Activated B cell treated with CpG ODN at 0.5 μM for 24 hours (primary cell): ENCODE measurements around the gene TMF1. TPM values are rescaled to one million over a fixed set of nuclear protein-coding genes. Genes with fewer than 3 reads are reported as not detected.

ENCODE experiments used
- ATAC-seq: fragments of 200-7000 bp; cut with Tn5 transposase; one replicate; pipeline ENCODE4 v1.10.0; 2021; ENCODE audit warnings: low read depth, mild to moderate bottlenecking, moderate library complexity
- CTCF ChIA-PET: fragments of 350-600 bp; sonication (Branson Sonifier 250); formaldehyde crosslinking; loops from one replicate; lab custom pipeline; 2021; ENCODE audit warnings: antibody characterized with exemption; lab: Charles Lee
- POLR2A ChIA-PET: fragments of 350-600 bp; sonication (Branson Sonifier 250); formaldehyde crosslinking; loops from one replicate; lab custom pipeline; 2021; ENCODE audit warnings: antibody characterized with exemption; lab: Charles Lee
- DNase-seq: peaks from one replicate; pipeline ENCODE4 v3.0.0; 2022
- H3K27ac Mint-ChIP-seq: one replicate; pipeline ENCODE4 v1.8.0; 2020; ENCODE audit warnings: mixed read lengths
- H3K27me3 Mint-ChIP-seq: one replicate; pipeline ENCODE4 v1.8.0; 2021; ENCODE audit warnings: mixed read lengths
- H3K36me3 Mint-ChIP-seq: one replicate; pipeline ENCODE4 v1.8.0; 2021; ENCODE audit warnings: low read depth, mixed read lengths
- H3K4me1 Mint-ChIP-seq: one replicate; pipeline ENCODE4 v1.8.0; 2021; ENCODE audit warnings: mixed read lengths
- H3K4me3 Mint-ChIP-seq: one replicate; pipeline ENCODE4 v1.8.0; 2020; ENCODE audit warnings: mild to moderate bottlenecking, mixed read lengths
- H3K9me3 Mint-ChIP-seq: one replicate; pipeline ENCODE4 v1.8.0; 2020; ENCODE audit warnings: mixed read lengths
- CTCF ChIP-seq: fragments of 200-600 bp; IDR thresholded peaks from one replicate; pipeline ENCODE4 v1.8.0; 2022; ENCODE audit warnings: antibody characterized with exemption, mild to moderate bottlenecking
- intact Hi-C: fragments of 100-400 bp; cut with micrococcal nuclease; formaldehyde crosslinking; loops from one replicate; pipeline ENCODE4 v1.15.1; 2024
- total RNA-seq: library from RNA; stranded (reverse); gene quantifications from 2 replicates; pipeline ENCODE4 v1.2.3, GENCODE V29; 2022

The TMF1 gene
- total RNA-seq, 1 donor from 2014 or later: 43.6 TPM

DNA sequence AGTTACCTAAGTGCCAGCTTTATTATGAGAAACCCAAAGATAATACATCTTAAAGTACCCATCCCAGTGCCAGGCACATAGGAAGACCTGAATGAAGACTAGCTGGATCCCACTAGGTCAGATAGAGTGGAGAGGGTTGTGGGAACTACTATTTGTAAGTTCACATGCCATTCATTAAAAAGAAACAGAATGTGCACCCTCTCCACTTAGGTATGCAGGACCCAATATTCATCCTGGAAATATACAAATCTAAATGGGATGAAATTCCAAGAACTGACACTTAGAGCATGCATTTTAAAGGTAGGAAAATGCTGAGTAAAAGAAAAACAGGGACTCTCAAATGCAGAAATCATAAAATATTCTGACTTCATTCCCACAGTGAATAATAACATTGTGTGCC lies 53.0 kb downstream of the TMF1 start:
- TF ChIP-seq CTCF: no peak
- Mint-ChIP-seq H3K9me3 (no peaks in the 10 kb centered on the region), H3K27me3 (no peaks in the 10 kb centered on the region), H3K36me3 (peaks cover 41% of the 10 kb centered on the region), H3K4me1 (no peaks in the 10 kb centered on the region), H3K27ac (no peak overlapping the region), H3K4me3 (no peak overlapping the region)
- DNase-seq (no peak), ATAC-seq (no peak)
- ChIA-PET POLR2A (no interaction called here), CTCF (no interaction called here)
- intact Hi-C loops: no loop called here

DNA sequence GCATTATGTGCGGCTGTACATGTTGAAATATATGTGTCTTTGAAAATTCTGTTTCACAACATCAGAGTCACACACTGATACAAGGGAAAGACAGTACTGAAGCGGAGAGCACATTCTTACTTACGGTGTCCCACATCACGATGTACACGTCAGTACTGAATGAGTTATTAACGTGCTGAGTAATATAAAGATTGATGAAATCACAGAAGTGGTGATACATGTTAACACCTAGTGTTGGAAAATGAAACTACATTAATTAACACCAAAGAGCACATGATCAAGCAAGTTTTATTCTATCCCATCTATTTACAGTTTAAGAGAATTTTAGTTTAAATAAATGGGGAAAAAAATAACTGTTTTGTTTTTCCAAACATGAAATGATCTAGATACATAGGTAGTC lies 54.2 kb downstream of the TMF1 start:
- DNase-seq (no peak), ATAC-seq (no peak)
- Mint-ChIP-seq H3K4me1 (no peaks in the 10 kb centered on the region), H3K4me3 (no peak overlapping the region), H3K36me3 (peaks cover 43% of the 10 kb centered on the region), H3K27ac (no peak overlapping the region), H3K9me3 (peaks cover 9% of the 10 kb centered on the region), H3K27me3 (no peaks in the 10 kb centered on the region)
- no peak for TF ChIP-seq CTCF
- ChIA-PET POLR2A (no interaction called here), CTCF (no interaction called here)
- intact Hi-C loops: no loop called here

GRCh38 chr3:68996356-68996995 lies 55.7 kb downstream of the TMF1 start:
- DNase-seq (no peak), ATAC-seq (no peak)
- ChIA-PET CTCF (no interaction called here), POLR2A (no interaction called here)
- H3K4me1 Mint-ChIP-seq: no peaks in the 10 kb centered on the region
- H3K36me3 Mint-ChIP-seq: peaks cover 48% of the 10 kb centered on the region
- intact Hi-C loops: no loop called here
- no peak overlapping the region for H3K27ac Mint-ChIP-seq
- peaks cover 12% of the 10 kb centered on the region for H3K9me3 Mint-ChIP-seq
- H3K27me3 Mint-ChIP-seq: no peaks in the 10 kb centered on the region
- TF ChIP-seq CTCF: no peak
- H3K4me3 Mint-ChIP-seq: no peak overlapping the region

- Mint-ChIP-seq H3K27me3 (no peaks in the 10 kb centered on the region), H3K4me1 (no peaks in the 10 kb centered on the region), H3K27ac (no peak overlapping the region), H3K4me3 (no peak overlapping the region), H3K36me3 (peaks cover 40% of the 10 kb centered on the region), H3K9me3 (peaks cover 11% of the 10 kb centered on the region)
- intact Hi-C loops: no loop called here
- DNase-seq (no peak), ATAC-seq (no peak)
- TF ChIP-seq CTCF: no peak
- CTCF ChIA-PET: no interaction called here
- POLR2A ChIA-PET: no interaction called here
These were observed 63.4 kb downstream of the TMF1 start for GRCh38 chr3:68988740-68989139.

GRCh38 chr3:68987322-68987721 lies 64.8 kb downstream of the TMF1 start:
- no peak overlapping the region for H3K4me3 Mint-ChIP-seq
- ATAC-seq (no peak), DNase-seq (no peak)
- ChIA-PET CTCF (no interaction called here), POLR2A (no interaction called here)
- intact Hi-C loops: no loop called here
- peaks cover 3% of the 10 kb centered on the region for H3K9me3 Mint-ChIP-seq
- H3K4me1 Mint-ChIP-seq: no peaks in the 10 kb centered on the region
- TF ChIP-seq CTCF: no peak
- H3K27ac Mint-ChIP-seq: no peak overlapping the region
- no peaks in the 10 kb centered on the region for H3K27me3 Mint-ChIP-seq
- H3K36me3 Mint-ChIP-seq: peaks cover 37% of the 10 kb centered on the region
